IPS DF 4.7 (cell line): ENCODE measurements around the gene RARS2.

Experiments
- DNase-seq: peaks from one replicate; pipeline ENCODE4 v3.0.0-alpha.2; 2013; ENCODE audit warnings: low spot score; ENCODE audit errors: extremely low read depth

The RARS2 gene

GRCh38 chr6:87573307-87574024 is 16.3 kb downstream of the RARS2 start:
- no peak for DNase-seq

DNA sequence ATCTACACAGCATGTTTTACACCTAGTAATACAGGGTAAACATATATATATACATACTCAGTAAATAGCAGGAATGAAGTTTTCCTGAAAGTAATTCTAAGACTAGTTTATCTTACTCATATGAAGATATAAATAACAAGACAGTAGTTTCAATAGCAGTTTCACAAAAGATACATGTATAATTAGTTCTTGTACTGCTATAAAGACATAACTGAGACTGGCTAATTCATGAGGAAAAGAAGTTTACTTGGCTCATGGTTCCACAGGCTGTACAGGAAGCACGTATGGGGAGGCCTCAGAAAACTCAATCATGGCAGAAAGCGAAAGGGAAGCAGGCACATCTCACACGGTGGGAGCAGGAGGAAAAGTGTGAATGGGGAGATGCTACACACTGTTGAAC is 16.9 kb downstream of the RARS2 start:
- no peak for DNase-seq

DNA sequence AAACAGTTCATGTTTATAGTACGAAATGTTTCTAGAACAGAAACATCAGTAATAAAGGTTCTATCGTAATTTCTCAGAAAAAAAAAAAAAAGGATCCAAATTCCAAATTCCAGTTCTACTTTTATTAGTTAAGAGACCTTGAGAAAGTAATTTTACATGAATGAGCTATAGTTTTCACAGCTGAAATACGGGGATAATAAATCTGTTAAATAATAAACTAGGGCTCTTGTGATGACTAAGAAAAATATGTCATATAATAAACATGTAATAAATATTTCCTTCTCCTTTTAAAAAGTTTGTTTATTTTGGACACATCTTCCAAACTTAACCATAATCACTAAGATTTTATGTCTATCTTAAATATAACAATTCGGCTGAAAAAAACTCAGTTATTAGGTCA is 17.8 kb downstream of the RARS2 start:
- no peak for DNase-seq

GRCh38 chr6:87561017-87561416 is 28.8 kb downstream of the RARS2 start:
- DNase-seq: no peak

DNA sequence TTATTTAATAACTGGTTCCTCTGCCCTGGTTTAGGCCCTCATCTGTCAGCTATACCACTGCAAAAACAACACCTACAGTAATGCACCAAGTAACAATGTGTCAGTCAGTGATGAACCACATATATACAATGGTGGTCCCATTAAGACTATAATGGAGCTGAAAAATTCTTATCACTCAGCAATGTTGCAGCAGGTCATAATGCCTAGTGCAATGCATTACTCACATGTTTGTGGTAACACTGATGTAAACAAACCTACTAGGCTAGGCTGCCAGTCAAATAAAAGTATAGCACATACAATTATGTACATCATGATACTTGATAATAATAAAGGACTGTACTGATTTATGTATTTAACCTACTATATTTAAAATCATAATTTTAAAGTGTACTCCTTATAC is 31.3 kb downstream of the RARS2 start:
- DNase-seq: no peak

GRCh38 chr6:87555506-87555905 is 34.3 kb downstream of the RARS2 start:
- DNase-seq: no peak

- DNase-seq: no peak
Observed at GRCh38 chr6:87553159-87553765, 36.5 kb downstream of the RARS2 start.

GRCh38 chr6:87551799-87552198 is 38.0 kb downstream of the RARS2 start:
- no peak for DNase-seq

- no peak for DNase-seq
Observed at GRCh38 chr6:87544474-87544735, 45.4 kb downstream of the RARS2 start.

DNA sequence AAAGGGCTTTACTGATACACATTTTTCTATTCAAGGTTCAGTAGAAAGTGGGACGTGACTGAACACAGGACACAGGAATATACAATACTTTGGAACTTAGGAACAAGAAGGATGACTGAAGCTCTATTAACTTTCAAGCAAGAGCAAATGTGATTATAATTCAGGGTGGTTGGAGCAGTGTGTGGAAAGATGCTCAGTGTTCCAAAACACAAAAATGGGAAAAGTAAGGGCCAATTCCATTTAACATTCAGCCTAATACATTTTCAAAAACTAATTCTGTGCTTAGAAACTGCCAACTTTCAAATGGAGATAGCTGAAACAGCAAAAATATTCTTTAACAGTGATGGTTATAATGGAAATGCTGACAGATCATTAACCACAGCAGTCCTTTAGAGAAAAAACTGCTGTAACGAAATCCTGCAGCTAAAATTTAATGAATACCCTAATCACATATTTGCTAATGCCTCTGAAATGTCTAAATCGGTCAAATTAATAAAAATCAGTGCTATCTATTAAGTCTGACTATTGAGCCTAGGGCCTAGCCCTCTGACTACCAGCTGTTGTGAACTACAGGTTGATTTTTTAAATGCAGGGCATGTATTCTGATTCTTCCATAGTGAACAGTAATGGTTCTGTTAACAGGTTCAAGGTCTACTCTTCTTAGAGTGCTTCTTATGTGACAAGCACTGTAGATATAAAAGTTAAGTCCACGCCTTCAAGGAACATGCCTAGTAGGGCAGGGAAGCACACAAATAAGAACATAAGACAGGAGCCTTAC is 45.9 kb downstream of the RARS2 start:
- DNase-seq: no peak

DNA sequence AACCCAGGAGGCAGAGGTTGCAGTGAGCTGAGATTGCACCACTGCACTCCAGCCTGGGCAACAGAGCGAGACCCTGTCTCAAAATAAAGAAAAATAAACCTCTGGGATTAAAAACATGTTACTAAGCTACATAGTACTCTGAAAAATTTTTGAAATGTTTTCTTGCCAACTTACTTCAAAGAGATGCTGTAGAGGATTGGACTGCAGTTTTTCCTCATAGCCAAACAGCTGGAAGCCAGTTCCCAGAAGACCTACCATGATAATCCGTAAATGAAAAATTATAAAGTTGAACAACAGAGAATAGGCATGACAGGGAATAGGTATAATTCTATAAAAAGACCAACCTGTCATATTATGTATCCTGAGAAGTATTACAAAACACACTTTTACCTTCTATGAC is 48.0 kb downstream of the RARS2 start:
- no peak for DNase-seq

- DNase-seq: no peak
Observed at GRCh38 chr6:87541041-87541440, 48.7 kb downstream of the RARS2 start.

- DNase-seq: no peak
Observed at GRCh38 chr6:87540539-87540938, 49.2 kb downstream of the RARS2 start.

DNA sequence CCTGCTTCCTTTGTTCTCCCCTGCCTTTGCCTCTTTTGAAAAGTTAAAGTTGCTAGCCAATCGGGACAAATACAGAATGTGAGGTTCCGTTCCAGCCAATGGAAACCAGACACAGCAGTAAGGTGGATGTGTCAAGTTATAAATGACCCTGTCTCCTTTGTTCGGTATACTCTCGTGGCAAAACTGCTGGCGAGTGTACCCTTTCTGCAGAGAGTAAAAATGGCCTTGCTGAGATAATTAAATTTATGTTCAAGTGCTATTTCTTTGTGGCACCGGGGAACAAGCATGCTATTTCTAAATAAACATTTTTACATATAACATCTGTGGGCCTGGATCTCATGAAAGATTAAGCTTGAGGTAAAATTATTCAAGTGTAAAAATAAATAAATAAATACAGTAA is 50.2 kb downstream of the RARS2 start:
- DNase-seq: no peak

- DNase-seq: no peak
Observed at GRCh38 chr6:87538510-87539260, 51.1 kb downstream of the RARS2 start.

GRCh38 chr6:87534377-87535047 is 55.3 kb downstream of the RARS2 start:
- DNase-seq: no peak

DNA sequence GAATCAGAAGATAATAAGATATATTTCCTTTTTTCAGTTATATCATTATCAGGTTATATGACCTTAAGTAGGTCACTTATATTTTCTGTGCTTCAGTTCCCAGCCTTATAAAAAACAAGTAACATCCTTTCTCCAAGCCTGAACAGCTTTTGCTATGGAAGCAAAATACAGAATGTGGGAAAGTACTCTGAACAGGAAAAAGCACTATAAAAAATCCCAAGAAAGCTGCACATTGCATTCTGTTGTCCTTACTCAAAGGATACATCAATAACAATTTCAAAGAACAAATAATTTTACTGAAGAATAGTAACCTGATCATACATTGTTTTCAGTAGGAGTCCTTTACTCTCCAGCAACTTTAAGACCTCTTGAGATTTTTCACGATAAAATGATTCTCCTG is 60.6 kb downstream of the RARS2 start:
- no peak for DNase-seq

DNA sequence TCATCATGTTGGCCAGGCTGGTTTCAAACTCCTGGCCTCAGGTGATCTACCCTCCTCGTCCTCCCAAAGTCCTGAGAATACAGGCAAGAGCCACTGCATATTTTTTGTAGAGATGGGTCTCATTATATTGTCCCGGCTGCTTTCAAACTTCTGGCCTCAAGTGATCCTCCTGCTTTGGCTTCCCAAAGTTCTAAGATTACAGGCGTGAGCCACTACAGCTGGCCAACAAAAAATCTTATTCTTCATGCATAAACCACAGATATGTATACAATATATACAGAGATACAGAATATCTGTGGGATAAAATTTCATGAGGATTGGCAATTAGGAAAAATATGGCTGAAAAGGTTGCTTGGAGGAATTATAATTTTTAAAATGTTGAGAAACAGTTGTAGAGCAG is 67.1 kb downstream of the RARS2 start:
- no peak for DNase-seq

- DNase-seq: no peak
Observed at GRCh38 chr6:87518453-87518852, 71.3 kb downstream of the RARS2 start.

DNA sequence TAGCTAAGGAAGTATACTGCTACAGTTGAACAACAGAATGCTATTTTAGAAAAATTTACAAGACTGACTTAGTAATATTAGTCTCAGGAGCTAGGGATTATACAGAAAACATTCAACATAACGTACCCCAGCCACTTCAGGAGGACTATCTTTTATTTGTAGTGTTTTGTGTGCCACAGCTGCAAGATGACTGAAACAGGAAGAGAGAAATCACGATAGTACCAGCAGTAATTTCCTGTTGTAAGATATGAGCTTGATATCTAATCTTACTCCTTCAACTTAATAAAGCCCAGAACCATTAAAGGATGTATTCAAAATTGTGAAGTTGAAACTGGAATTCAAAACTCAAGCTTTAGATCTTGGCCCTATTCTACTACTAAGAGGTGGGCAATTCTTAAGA is 75.0 kb downstream of the RARS2 start:
- no peak for DNase-seq

GRCh38 chr6:87504441-87504840 is 85.3 kb downstream of the RARS2 start:
- no peak for DNase-seq
